Fibroblast of upper back skin (primary cell): ENCODE data around the gene CDKL1.
"Not testable (repeated sequence)": the region's sequence is repeated elsewhere in the genome, so short reads cannot be mapped to it uniquely, and the experiment has no call there.

Source experiments
- DNase-seq: peaks from one replicate; pipeline ENCODE4 v3.0.0-alpha.2; 2013

CDKL1 gene

DNA sequence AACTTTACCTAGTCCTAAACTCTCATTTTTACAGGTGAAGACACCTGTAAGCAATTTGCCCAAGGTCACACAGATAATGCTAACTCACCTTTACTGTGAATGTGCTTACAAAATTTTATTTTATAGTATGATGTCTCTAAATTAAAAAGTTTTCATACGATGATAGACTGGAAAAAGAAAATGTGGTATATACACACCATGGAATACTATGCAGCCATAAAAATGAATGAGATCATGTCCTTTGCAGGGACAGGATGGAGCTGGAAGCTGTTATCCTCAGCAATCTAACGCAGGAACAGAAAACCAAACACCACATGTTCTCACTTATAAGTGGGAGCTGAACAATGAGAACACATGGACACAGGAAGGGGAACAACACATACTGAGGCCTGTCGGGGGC, 40.4 kb downstream of the CDKL1 start:
- not testable (repeated sequence) for DNase-seq

DNA sequence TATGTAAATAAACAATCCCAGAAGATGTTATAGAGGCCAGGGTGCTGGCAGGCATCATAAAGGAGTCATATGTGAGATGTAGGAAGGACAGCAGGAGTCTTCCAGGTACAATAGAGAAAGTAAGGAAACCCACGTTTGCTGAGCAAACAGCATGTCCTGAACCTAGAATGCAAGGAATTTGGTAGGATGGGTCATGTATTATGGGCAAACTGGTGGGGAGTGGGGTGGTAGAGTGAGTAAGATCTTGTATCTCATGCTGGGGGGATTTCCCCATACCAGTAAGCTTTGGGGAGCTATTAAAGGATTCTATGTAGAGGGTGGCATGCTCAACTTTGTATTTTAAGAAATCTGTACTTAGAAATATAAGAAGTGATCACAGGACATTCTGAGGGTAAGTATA, 41.0 kb downstream of the CDKL1 start:
- DNase-seq, result no peak

DNA sequence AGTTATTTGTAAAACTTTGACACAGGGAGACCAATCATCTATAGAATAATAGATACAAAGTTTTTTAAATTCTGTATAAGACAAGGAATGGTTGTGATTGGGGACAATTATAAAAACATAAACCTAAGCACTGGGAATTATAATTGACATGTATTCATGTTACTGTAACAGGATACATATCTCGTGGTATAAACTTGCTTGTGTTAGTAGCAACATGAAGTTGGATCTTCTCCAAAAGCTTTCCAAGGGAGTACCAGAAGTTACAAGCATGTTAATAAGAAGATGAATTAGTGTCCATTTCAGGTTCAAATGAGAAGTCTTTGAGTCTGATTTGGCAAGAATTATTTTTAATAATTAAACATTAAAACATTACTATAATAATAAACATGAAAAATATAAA, 42.2 kb downstream of the CDKL1 start:
- no peak for DNase-seq

DNA sequence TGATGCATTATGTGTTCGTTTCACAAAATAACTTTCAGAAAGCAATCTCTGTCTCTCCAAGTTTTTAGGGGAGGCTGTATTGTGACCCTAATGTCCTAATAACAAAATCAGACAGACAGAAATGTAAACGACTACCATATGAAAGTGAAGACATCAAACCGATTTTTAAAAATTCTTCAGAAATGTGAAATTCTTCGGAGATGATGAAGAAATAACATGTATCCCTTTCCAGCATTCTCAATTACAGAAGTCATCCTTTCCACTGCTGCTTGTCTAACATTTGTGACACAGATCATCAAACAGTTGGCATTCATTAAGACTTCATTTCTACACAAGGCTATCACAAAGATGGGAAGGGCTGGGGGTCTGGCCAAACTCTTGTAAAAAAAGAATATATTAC, 43.6 kb downstream of the CDKL1 start:
- peak; percentile 66 for DNase-seq

DNA sequence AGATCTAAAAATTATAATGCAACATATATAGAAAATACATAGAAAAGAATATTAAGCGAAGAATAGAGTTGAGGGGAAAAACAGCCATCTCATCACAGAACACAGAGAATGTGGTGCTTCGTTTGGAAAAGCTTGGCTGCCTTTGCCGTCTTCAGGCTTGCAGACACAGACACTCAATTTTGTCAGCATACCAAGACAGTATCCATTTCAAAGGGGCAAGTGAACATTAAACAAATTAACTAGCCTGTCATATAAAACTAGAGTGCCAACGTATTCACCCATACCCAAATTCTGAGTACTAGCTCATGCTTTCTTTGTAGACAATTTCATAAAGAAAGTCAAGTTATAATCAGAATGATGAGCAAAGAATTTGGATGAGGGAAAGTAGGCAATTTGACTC, 44.1 kb downstream of the CDKL1 start:
- DNase-seq, result no peak

DNA sequence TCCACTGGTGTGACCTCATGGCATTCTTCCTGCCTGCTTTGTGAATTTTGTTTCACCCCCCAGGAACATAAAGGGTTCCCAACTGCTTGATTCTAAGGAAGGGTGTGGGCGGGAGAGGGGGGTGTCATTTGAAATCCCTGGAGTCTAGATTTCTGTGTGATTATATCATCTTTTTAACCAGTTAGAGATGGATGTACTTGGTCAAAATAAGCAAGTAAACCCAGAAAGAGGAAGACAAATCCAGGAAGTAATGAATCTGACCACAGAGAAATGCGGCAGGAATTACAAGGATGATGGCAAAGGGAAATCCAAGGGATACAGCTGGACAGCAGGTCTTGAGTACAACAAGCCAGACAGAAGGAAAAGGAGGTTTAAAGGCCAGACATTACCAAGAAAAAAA, 45.7 kb downstream of the CDKL1 start:
- peak; percentile 86 for DNase-seq

DNA sequence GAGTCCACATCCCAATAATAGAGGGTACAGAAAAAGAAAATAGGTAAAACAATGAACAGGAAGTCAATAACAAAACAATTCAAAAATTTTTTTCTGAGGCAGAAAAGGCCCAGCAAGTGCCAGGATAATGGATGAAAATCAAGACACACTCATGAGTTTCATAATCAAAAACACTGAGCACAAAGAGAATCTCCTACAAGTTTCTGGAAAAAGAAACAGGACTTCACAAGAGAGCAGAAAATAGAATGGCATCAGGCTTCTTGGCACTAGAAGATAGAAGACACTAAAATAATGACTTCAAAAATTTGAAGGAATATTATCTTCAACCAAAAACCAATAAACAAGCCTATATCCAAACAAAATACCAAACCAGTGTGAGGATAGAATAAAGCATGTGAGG, 47.7 kb downstream of the CDKL1 start:
- no peak for DNase-seq

DNA sequence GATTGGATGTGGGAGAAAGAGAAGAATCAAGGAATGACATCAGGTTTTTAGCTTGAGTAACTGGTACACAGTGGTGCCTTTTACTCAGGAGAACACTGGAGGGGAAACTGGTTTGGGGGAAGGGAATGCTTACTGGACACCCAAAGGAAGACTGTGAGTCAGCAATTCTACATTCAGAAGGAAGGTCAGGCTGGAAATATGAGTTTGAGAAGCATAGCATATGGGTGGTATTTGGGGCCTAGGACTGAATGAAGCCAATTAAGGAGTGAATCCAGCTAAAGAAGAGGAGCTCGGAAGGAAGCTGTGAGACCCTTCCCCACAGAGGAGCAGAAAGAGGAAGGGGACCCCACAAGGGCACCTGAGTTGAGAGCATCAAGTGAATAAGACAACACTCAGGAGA, 49.2 kb downstream of the CDKL1 start:
- peak; percentile 82 for DNase-seq

DNA sequence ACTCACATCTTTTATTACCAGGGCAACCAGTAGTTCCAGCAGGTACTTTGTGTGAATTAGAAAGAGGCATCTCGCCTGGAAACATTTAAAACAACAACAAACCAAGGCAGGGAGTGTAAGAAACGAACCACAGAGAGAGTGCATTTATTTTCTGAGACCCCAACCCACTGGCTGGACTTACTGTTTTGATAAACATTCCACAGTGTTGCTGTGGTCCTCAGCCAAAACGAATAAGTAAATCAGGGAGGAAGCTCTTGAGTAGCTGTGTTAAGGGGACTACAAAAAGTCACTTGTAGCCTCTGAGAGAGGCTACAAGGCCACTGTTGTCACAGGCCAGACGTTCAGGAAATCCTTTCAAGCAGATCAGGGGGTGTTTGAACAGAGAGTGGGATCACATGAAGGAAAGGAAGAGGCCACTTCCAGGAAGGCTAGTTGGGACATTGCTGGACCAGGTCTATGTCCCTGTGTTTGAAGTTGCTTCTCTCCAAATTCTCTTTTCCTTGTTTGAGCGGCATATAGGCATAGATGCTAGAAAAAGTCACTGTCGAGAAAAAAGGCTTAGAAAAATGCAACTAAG, 50.7 kb downstream of the CDKL1 start:
- no peak for DNase-seq

DNA sequence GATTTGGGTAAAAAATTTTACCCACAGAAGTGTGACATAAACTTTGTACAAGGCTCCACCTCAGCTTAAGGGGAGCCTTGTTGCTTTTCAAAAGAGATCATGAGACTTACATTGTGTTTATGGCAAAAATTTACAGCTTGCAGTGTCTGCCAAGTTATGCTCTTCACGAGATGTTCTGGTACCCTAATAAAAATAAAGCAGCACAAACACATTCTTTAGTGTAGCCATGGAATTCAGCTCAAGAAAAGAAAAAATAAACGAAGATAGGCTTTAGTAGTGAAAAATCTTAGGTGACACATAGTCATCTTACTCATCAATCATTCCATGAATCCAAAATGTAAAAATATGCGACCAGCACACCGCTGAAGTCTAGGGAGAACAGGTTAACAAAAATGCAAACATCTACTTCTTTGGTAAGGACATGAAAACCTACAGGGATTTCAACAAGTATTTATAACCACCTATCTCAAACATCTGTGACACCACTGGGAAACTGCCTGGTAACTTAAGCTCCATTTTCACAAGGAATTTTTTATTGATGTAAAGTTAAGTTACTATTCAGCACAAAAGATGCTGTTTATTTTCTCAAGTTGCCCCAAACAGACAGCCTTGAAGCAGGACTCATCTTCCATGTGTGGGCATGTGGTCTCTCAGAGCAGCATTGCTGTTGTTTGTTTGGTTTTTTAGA, 51.7 kb downstream of the CDKL1 start:
- DNase-seq, result peak; percentile 65

DNA sequence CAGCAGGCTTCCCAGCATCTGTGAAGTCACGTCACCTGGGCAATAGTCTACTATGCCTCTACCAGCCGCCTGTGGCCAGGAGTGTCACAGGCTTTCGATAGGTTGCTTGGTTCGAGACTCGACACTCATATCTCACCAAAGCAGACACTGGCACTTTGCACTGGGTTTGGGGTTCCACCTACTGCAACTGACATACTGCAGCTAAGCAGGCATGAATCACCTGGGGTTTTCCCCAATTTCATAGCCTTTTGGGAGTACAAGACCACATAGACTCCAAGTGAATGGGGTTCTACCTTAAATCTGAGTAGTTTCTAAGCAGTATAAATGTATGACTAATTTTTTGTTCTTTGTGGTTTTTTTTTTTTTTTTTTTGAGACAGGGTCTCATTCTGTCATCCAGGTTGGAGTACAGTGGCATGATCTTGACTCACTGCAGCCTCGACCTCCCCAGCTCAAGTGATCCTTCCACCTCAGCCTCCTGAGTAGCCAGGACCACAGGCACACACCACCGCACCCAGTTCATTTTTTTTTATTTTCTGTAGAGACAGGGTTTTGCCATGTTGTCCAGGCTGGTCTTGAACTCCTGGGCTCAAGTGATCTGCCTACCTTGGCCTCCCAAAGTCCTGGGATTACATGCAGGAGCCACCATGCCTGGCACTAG, 52.4 kb downstream of the CDKL1 start:
- DNase-seq, result peak; percentile 61

DNA sequence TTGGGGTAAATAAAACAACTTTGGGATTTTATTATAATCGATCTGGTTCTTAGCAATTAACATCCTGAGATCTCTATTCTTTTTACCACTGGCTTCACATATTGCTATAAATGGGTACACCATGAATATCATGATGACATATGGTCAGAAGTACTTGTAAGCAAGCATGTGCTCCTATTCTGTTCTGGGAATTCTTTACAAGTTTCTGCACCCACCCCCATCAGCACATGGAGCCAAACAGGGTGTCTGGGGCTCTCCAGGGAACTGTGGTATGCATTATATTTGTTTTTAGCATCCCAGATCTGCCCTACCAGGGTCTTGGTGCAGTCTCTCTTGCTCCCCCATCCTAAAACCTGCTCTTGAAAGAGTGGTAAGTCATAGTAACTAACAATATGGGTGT, 53.2 kb downstream of the CDKL1 start:
- DNase-seq, result peak; percentile 71

DNA sequence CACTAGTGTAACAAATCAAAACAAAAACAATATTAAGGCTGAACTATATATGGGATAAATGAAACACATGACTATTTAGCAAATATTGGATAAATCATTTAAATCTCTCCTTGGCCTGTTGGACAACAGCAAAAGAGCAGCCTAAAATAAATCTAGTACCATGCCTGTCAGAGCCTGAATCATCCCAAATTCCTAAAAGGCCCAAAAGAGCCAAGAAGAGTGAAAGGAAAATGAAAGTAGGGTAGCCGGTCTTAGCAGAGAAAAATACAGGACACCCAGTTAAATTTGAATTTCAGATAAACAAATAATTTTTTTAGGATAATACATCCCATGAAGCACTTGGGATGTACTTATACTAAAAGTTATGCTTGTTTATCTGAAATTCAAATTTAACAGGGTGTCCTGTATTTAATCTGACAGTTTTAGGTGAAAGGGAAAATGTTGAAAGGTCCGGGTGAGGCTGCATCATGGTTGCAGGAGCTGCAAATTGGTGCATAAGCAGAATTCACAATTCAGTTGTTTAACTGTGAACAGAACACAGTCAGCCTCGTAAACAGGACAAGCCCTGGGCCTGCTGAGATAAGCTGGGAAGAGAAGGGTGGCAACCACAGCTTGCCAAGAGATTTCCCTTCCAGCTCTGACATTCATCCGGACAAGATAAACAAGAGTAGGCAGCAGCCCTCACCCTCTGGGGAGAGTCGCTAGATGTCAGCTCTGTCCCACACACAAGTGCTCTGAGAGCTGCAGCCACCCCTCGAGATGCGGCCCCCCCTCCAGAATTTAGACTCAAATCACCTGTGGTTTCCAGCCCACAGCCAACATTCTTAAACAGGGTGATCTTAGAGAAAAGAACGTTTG, 54.2 kb downstream of the CDKL1 start:
- DNase-seq, result peak; percentile 91

DNA sequence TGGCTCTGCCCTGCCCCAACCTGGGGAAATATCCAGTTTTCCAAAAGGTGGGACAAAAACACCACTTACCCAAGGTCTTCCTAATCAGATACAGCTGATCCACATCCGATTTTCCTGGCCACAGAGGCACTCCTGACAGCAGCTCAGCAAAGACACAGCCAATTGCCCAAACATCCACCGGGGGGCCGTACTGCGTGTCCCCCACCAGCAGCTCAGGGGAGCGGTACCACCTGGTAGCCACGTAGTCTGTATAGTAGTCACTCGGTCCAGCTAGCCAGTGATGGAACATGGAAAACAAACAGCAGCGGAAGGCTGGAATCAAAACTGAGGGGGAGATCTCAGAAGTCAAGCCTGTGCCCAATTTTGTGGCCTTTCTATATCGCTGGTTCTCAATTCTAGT, 55.7 kb downstream of the CDKL1 start:
- no peak for DNase-seq

DNA sequence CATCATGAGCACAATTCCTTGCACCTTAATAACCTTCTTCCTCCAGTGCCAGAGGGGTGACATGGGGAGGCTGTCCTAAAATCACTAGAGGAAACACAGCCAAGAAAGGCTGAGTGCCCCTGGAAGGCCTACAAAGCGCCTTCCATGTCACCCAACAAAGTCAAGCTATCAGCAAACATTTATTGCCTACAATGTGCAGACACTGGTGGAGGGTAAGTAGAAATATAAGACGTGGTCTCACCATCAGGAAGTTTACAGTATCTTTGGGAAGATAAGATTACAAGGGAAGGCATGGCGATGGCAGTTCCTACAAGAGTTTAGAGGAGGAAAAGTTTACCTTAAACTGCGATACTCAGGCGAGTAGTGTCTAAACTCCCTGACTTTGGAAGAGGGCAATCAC, 56.6 kb downstream of the CDKL1 start:
- DNase-seq, result no peak

DNA sequence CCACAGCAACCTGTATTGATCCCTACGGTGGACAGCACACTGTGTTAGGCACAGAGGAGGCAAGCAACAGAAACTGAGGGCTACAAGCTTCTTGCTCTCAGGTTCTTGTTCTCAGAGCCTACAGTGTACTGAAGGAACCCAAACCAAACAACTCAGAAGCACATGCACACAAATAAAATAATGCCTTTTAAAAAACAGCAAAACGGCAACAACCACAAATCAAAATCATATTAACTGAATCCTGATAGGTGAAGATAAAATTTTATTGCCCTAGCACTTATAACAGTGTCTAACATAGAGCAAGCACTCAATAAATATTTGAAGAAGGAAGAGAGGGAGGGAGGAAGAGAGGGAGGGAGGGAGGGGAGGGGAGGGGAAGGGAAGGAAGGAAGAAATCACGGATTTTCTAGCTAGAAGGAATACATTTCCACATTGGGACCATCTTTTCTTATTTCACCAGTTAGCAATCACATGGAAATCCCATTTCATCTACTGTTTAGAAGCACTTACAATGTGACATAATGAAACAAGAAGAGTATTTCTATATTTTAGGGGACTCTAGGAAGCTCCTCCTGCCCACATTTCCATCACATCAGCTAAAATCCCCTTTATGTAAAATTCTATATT, 57.4 kb downstream of the CDKL1 start:
- DNase-seq, result no peak

DNA sequence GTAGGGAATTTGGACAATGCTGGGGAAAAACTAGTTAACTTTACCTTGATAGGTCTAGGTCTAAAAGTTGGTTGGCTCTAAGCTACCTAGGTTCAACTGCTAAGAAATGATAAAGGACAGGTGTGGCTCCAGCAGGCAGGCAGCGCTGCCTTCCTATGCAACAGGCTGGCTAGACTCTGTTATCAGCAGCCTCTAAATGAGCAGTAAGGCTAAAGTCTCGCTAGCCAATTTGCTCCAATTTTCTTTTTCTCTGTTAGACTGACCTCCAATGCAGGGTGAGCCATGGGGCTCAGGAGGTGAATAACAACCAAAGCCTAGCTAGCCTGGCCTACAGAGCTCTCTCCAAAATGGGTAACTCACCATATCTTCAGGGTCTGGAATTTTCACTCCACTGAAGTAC, 58.1 kb downstream of the CDKL1 start:
- no peak for DNase-seq

DNA sequence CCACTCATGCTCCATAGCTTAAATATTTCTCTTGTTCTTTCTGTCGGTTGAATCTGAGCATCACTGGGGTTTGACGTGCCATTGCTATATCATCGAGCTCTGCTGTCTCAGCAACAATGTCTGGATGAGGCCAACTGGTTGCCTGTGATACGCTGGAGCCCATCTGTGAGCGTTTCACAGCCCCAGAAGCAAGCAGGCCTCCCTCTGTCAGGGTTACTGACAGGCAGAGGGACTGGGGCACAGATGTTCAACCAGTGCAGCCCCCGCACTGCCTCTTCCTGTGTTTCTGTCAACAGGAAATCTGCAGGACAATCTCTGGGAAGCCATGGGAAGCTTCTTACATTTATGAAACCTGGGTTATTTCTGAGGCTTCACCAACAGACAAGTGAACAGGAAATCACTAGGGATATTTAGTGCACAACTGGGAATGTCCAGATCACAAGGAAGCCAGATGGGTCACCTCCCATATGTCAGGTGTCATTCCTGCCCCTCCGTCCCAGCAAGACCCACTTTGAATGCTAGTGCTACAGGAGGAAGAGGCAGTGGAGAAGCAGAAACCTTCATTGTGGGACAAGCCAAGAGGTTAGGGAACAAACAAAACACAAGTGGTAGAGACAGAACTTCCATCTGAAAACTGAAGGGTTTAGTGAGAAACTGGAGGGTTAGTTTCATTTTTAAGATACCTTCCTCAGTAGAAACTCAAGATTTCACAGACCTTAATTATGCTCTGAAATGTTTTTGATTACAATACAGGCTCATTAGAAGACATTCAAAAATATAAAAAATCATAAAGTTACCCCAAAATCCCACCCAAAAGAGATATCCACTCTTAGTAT, 60.5 kb downstream of the CDKL1 start:
- DNase-seq, result peak; percentile 50

DNA sequence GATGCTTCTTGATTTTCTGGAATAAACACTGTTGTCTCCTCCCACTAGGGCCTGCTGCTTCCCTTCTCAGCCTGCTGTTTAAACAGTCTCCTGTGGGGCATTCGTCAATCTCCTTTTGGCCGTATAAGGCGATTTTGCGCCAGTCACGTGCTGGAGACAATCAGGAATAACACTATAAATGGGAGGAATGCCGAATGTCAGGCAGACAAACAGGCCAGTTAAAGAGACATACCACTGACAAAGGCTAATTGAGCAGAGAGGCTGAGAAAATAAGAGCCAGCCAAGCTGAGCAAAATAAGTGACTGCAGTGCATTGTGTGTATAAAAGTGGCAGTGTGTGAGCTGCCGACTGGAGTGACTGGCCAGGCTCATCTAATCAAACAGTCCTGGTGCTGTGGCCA, 61.3 kb downstream of the CDKL1 start:
- DNase-seq, result peak; percentile 86

DNA sequence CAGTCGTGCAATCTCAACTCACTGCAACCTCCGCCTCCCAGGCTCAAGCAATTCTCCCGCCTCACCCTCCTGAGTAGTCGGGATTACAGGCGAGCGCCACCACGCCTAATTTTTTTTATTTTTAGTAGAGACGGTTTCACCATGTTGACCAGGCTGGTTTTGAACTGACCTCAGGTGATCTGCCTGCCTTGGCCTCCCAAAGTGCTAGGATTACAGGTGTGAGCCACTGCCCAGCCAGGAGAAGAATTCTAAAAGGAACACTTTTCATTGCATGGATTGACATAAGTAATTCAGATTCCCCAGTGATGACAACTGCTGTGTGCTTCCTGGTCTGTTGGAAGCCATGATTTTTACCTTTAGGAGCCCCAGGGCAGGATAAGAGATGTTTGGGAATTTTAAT, 62.5 kb downstream of the CDKL1 start:
- no peak for DNase-seq

DNA sequence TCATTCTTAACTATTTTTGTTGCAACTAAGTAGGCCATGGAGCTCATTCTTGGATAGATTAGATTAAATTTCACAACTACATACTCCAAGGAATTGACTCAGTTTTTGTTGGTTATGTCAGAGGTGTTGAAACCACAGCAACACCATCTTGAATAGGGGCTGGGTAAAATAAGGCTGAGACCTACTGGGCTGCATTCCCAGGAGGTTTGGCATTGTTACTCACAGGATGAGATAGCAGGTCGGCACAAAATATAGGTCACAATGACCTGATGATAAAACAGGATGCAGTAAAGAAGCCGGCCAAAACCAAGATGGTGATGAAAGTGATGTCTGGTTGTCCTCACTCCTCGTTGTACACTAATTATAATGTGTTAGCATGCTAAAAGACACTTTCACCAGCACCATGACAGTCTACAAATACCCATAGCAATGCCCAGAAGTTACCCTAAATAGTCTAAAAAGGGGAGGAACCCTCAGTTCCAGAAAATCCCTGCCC, 63.6 kb downstream of the CDKL1 start:
- peak; percentile 93 for DNase-seq

DNA sequence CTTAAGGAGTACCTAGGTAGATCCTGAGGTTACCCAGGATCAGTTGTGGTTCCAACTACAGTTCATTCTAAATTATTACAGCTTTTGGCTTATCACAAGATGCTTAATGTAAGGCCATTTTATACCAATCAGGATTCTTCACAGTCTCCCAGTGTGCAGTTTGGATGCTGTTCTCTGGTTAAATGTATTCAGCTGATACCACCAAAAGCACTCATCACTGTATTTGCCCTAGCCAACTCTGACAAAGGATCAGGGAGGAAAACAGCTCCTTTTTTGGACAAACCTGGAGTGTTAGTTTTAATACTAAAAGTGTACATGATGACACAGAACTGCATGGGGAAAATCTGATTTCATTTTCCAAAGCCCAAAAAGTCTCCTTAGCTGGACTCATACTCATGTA, 65.1 kb downstream of the CDKL1 start:
- DNase-seq, result no peak
